ENCODE measurements around the gene CFAP97D2. TPM values are rescaled to one million over a fixed set of nuclear protein-coding genes. Genes with fewer than 3 reads are reported as not detected.

The CFAP97D2 gene
- total RNA-seq, 1 experiment from 2014 or later = not detected

- H3K27ac Mint-ChIP-seq = peak overlapping the region; percentile 55
- H3K4me1 Mint-ChIP-seq = peaks cover 64% of the 10 kb centered on the region
- ChIA-PET POLR2A (no interaction called here), CTCF (no interaction called here)
- no peak overlapping the region; the same call in 1 of the 2 replicates for H3K4me3 Mint-ChIP-seq
- H3K27me3 Mint-ChIP-seq (ENCODE audit: low read depth) = peaks cover 19% of the 10 kb centered on the region
- no peak for DNase-seq (ENCODE audit: low spot score)
- H3K9me3 Mint-ChIP-seq = peaks cover 8% of the 10 kb centered on the region
- no peak for ATAC-seq
- H3K36me3 Mint-ChIP-seq = peaks cover 3% of the 10 kb centered on the region
- TF ChIP-seq, protein P1, sequence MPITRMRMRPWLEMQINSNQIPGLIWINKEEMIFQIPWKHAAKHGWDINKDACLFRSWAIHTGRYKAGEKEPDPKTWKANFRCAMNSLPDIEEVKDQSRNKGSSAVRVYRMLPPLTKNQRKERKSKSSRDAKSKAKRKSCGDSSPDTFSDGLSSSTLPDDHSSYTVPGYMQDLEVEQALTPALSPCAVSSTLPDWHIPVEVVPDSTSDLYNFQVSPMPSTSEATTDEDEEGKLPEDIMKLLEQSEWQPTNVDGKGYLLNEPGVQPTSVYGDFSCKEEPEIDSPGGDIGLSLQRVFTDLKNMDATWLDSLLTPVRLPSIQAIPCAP (CRISPR knock-in tag; IDR thresholded peaks at IDR 0.05) = no peak
- TF ChIP-seq SMAD4 (CRISPR knock-in tag; IDR thresholded peaks at IDR 0.05) (no peak), ZMAT4 (CRISPR knock-in tag; IDR thresholded peaks at IDR 0.05) (no peak), TCF7 (CRISPR knock-in tag; IDR thresholded peaks at IDR 0.05; ENCODE audit: low read depth) (no peak), NFATC4 (CRISPR knock-in tag; IDR thresholded peaks at IDR 0.05) (no peak), SOX15 (CRISPR knock-in tag; IDR thresholded peaks at IDR 0.05) (no peak), TEAD1 (CRISPR knock-in tag; IDR thresholded peaks at IDR 0.05) (no peak), SMAD3 (CRISPR knock-in tag; IDR thresholded peaks at IDR 0.05; ENCODE audit: borderline replicate concordance) (no peak), GABPB1 (CRISPR knock-in tag; IDR thresholded peaks at IDR 0.05) (no peak)
- TF ChIP-seq, protein P2, sequence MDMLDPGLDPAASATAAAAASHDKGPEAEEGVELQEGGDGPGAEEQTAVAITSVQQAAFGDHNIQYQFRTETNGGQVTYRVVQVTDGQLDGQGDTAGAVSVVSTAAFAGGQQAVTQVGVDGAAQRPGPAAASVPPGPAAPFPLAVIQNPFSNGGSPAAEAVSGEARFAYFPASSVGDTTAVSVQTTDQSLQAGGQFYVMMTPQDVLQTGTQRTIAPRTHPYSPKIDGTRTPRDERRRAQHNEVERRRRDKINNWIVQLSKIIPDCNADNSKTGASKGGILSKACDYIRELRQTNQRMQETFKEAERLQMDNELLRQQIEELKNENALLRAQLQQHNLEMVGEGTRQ (CRISPR knock-in tag; IDR thresholded peaks at IDR 0.05) = no peak
- TF ChIP-seq, protein P3, sequence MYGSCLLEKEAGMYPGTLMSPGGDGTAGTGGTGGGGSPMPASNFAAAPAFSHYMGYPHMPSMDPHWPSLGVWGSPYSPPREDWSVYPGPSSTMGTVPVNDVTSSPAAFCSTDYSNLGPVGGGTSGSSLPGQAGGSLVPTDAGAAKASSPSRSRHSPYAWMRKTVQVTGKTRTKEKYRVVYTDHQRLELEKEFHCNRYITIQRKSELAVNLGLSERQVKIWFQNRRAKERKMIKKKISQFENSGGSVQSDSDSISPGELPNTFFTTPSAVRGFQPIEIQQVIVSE (CRISPR knock-in tag; IDR thresholded peaks at IDR 0.05; ENCODE audit: borderline replicate concordance) = no peak
- TF ChIP-seq, protein P4, sequence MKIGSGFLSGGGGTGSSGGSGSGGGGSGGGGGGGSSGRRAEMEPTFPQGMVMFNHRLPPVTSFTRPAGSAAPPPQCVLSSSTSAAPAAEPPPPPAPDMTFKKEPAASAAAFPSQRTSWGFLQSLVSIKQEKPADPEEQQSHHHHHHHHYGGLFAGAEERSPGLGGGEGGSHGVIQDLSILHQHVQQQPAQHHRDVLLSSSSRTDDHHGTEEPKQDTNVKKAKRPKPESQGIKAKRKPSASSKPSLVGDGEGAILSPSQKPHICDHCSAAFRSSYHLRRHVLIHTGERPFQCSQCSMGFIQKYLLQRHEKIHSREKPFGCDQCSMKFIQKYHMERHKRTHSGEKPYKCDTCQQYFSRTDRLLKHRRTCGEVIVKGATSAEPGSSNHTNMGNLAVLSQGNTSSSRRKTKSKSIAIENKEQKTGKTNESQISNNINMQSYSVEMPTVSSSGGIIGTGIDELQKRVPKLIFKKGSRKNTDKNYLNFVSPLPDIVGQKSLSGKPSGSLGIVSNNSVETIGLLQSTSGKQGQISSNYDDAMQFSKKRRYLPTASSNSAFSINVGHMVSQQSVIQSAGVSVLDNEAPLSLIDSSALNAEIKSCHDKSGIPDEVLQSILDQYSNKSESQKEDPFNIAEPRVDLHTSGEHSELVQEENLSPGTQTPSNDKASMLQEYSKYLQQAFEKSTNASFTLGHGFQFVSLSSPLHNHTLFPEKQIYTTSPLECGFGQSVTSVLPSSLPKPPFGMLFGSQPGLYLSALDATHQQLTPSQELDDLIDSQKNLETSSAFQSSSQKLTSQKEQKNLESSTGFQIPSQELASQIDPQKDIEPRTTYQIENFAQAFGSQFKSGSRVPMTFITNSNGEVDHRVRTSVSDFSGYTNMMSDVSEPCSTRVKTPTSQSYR (CRISPR knock-in tag; IDR thresholded peaks at IDR 0.05) = no peak
Observed at GRCh38 chr13:114230575-114230974, 51.5 kb downstream of the CFAP97D2 start.

- peaks cover 6% of the 10 kb centered on the region for H3K36me3 Mint-ChIP-seq
- DNase-seq (ENCODE audit: low spot score) (no peak), ATAC-seq (no peak)
- POLR2A ChIA-PET = no interaction called here
- H3K4me1 Mint-ChIP-seq = peaks cover 59% of the 10 kb centered on the region
- peaks cover 19% of the 10 kb centered on the region for H3K27me3 Mint-ChIP-seq (ENCODE audit: low read depth)
- no peak overlapping the region for H3K4me3 Mint-ChIP-seq
- peaks cover 8% of the 10 kb centered on the region for H3K9me3 Mint-ChIP-seq
- H3K27ac Mint-ChIP-seq = no peak overlapping the region
- CTCF ChIA-PET = no interaction called here
- TF ChIP-seq, protein P5, sequence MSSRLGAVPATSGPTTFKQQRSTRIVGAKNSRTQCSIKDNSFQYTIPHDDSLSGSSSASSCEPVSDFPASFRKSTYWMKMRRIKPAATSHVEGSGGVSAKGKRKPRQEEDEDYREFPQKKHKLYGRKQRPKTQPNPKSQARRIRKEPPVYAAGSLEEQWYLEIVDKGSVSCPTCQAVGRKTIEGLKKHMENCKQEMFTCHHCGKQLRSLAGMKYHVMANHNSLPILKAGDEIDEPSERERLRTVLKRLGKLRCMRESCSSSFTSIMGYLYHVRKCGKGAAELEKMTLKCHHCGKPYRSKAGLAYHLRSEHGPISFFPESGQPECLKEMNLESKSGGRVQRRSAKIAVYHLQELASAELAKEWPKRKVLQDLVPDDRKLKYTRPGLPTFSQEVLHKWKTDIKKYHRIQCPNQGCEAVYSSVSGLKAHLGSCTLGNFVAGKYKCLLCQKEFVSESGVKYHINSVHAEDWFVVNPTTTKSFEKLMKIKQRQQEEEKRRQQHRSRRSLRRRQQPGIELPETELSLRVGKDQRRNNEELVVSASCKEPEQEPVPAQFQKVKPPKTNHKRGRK (CRISPR knock-in tag; IDR thresholded peaks at IDR 0.05; ENCODE audit: borderline replicate concordance) = no peak
- no peak for TF ChIP-seq TEAD4 (CRISPR knock-in tag; IDR thresholded peaks at IDR 0.05)
- no peak for TF ChIP-seq FOXJ3 (CRISPR knock-in tag; IDR thresholded peaks at IDR 0.05; ENCODE audit: borderline replicate concordance)
- TF ChIP-seq, protein P6, sequence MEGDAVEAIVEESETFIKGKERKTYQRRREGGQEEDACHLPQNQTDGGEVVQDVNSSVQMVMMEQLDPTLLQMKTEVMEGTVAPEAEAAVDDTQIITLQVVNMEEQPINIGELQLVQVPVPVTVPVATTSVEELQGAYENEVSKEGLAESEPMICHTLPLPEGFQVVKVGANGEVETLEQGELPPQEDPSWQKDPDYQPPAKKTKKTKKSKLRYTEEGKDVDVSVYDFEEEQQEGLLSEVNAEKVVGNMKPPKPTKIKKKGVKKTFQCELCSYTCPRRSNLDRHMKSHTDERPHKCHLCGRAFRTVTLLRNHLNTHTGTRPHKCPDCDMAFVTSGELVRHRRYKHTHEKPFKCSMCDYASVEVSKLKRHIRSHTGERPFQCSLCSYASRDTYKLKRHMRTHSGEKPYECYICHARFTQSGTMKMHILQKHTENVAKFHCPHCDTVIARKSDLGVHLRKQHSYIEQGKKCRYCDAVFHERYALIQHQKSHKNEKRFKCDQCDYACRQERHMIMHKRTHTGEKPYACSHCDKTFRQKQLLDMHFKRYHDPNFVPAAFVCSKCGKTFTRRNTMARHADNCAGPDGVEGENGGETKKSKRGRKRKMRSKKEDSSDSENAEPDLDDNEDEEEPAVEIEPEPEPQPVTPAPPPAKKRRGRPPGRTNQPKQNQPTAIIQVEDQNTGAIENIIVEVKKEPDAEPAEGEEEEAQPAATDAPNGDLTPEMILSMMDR (IDR thresholded peaks at IDR 0.05) = no peak
- TF ChIP-seq USF1 (CRISPR knock-in tag; IDR thresholded peaks at IDR 0.05) = no peak
- no peak for TF ChIP-seq MYBL2 (CRISPR knock-in tag; IDR thresholded peaks at IDR 0.05)
- TF ChIP-seq E2F5 (CRISPR knock-in tag; IDR thresholded peaks at IDR 0.05) = no peak
- TF ChIP-seq TEAD1 (CRISPR knock-in tag; IDR thresholded peaks at IDR 0.05) = no peak
- TF ChIP-seq, protein P7, sequence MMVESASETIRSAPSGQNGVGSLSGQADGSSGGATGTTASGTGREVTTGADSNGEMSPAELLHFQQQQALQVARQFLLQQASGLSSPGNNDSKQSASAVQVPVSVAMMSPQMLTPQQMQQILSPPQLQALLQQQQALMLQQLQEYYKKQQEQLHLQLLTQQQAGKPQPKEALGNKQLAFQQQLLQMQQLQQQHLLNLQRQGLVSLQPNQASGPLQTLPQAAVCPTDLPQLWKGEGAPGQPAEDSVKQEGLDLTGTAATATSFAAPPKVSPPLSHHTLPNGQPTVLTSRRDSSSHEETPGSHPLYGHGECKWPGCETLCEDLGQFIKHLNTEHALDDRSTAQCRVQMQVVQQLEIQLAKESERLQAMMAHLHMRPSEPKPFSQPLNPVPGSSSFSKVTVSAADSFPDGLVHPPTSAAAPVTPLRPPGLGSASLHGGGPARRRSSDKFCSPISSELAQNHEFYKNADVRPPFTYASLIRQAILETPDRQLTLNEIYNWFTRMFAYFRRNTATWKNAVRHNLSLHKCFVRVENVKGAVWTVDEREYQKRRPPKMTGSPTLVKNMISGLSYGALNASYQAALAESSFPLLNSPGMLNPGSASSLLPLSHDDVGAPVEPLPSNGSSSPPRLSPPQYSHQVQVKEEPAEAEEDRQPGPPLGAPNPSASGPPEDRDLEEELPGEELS (CRISPR knock-in tag; IDR thresholded peaks at IDR 0.05) = no peak
- no peak for TF ChIP-seq MXD4 (CRISPR knock-in tag; IDR thresholded peaks at IDR 0.05; ENCODE audit: borderline replicate concordance)
- no peak for TF ChIP-seq NR2C2 (CRISPR knock-in tag; IDR thresholded peaks at IDR 0.05)
- TF ChIP-seq OVOL2 (CRISPR knock-in tag; IDR thresholded peaks at IDR 0.05; ENCODE audit: borderline replicate concordance) = no peak
- no peak for TF ChIP-seq ZNF263 (CRISPR knock-in tag; IDR thresholded peaks at IDR 0.05; ENCODE audit: low read depth)
Observed at GRCh38 chr13:114231886-114232285, 52.8 kb downstream of the CFAP97D2 start.

Data from WTC11 (cell line).